HG02610 (cell line): ENCODE measurements around the gene ATAD3A.
A peak's percentile ranks its signal among the peaks of the same experiment; 100 is the strongest.
"Not testable (repeated sequence)": the region's sequence is repeated elsewhere in the genome, so short reads cannot be mapped to it uniquely, and the experiment has no call there.

Experiments
- ATAC-seq: cut with Tn5 transposase; IDR thresholded peaks from one replicate; pipeline ENCODE4 v1.9.1; 2021; ENCODE audit warnings: mild to moderate bottlenecking, moderate library complexity; ENCODE audit not compliant: unreplicated experiment

ATAD3A gene

DNA sequence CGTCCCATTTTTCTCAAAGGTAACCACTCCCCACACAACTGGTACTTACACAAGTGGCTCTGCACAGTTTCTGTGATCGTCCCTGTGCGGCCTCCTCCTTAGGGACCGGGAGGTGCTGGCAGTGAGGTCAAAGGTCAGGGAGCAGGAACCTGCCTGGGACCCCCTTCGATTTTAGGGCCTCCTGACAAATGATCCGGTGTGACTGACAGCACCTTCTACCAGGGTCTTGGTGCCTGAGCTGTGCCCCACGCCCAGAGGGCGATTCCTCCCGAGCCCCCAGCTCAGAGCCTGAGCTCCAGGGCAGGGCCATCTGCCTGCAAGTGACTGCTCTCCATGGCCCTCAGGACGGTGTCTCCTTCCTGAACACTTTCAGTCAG lies 40.3 kb downstream of the ATAD3A start:
- ATAC-seq, result no peak

DNA sequence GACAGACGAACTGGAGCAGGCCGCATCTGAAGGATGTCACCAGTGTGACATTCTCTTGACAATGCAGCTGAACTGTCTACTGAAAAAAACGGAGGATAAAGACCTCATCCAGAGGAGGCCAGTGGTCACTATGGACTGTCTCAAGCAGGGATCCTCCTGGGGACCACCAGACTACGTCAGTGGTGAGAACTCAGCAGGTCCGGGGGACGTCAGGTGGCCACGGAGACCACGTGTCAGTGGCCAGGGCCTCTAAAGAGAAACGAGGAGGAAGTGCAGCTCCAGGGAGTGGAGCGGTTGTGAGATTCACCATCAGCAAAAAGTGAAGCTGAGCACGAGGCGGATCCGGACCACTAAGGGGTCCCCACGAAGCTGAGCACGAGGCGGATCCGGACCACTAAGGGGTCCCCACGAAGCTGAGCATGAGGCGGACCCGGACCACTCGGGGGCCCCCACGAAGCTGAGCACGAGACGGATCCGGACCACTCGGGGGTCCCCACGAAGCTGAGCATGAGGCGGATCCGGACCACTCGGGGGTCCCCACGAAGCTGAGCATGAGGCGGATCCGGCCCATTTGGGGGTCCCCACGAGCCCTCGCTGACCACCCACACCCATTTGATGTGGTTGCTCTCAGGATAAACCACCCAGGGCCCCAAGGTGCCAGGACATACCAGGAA lies 42.0 kb downstream of the ATAD3A start:
- ATAC-seq, result no peak

GRCh38 chr1:1554550-1554925 lies 42.6 kb downstream of the ATAD3A start:
- no peak for ATAC-seq

DNA sequence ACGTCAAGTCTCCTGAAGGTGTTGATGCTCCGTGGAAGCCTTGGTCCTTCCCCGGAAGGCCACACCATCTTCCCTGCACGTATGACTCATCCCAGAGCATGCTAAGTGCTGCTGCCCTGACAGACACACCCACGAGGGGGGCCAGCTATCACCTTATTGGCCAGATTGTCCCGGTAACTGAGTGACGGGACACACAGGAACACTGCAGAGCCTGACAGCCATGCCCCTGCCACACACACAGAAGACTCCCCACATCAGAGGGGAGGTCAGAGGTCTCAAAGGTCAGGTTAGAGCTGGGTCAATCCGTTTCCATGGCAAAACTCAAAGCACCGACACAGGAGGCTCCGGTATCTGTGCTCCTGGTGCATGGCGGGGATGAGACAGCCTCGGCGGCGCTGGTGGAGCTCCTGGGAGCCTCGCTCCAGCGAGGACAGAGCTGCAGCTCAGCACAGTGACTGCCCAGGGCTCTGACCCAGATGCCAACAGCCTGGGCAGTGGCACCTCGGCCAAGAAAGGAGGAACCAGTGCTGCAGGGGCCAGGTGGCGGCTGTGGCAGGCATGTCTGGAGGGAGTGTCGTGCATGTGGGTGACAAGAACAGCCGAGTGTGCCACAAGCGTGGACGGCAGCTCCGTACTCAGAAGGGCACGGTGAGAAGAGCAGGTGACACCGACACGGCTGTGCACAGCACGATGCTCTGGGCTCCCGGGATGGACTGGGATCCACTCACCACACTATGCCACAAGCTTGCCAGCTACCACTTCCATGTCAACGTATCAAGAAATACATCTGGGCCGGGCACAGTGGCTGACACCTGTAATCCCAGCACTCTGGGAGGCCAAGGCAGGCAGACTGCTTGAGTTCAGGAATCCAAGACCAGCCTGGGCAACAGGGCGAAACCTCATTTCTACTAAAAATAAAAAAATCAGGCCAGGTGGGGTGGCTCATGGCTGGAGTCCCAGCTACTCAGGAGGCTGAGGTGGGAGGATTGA lies 43.3 kb downstream of the ATAD3A start:
- no peak for ATAC-seq

GRCh38 chr1:1556505-1556904 lies 44.5 kb downstream of the ATAD3A start:
- ATAC-seq, result no peak

DNA sequence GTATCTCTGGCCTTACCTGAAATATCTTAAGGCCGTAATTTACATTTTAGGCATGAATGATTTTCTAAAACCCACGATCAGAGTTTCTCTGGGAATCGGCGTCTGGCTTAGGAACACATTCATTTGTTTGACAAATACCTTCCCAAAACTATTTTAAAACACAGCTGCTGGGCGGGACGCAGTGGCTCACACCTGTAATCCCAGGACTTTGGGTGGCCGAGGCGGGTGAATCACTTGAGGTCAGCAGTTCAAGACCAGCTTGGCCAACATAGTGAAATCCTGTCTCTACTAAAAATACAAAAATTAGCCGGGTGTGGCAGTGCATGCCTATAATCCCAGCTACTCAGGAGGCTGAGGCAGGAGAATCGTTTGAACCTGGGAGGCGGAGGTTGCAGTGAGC lies 45.0 kb downstream of the ATAD3A start:
- ATAC-seq, result not testable (repeated sequence)

GRCh38 chr1:1557688-1558087 lies 45.7 kb downstream of the ATAD3A start:
- ATAC-seq, result not testable (repeated sequence)

- ATAC-seq, result no peak
Observed at GRCh38 chr1:1558591-1558990, 46.6 kb downstream of the ATAD3A start.

- no peak for ATAC-seq
Observed at GRCh38 chr1:1559066-1559465, 47.1 kb downstream of the ATAD3A start.

- no peak for ATAC-seq
Observed at GRCh38 chr1:1560178-1560577, 48.2 kb downstream of the ATAD3A start.

- ATAC-seq, result no peak
Observed at GRCh38 chr1:1561801-1562470, 50.0 kb downstream of the ATAD3A start.

GRCh38 chr1:1562556-1563195 lies 50.7 kb downstream of the ATAD3A start:
- ATAC-seq, result no peak

DNA sequence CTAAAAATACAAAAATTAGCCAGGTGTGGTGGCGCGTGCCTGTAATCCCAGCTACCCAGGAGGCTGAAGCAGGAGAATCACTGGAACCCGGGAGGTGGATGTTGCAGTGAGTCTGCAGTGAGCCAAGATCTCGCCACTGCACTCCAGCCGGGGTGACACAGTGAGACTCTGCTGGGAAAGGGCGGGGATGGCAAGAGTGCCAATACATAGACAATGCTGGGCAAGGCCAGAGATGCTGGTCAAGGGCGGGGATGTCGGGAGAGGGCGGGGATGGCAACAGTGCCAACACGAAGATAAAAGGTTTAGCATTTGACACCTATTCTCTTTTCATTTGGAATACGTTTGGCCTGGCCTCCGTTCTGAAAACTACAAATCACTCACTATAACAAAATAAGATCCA lies 51.7 kb downstream of the ATAD3A start:
- no peak for ATAC-seq

DNA sequence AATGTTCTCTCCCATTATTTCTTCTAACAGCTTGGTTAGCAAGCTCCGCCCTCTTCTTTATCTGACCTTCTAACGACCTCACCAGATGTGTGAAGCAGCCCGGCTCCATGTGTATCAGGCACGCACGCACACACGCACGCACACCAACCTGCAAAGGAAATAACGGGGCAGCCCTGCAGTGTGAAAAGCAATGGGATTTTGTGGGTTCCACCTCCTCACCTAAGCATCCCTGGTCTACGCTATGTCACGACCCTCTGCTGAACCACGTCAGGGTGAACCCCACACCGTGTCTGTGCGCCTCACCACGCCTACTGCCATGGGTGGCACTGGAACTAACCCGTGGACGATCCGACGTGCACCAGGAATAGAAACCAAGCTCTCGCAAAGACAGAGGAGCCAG lies 52.3 kb downstream of the ATAD3A start:
- ATAC-seq, result no peak

DNA sequence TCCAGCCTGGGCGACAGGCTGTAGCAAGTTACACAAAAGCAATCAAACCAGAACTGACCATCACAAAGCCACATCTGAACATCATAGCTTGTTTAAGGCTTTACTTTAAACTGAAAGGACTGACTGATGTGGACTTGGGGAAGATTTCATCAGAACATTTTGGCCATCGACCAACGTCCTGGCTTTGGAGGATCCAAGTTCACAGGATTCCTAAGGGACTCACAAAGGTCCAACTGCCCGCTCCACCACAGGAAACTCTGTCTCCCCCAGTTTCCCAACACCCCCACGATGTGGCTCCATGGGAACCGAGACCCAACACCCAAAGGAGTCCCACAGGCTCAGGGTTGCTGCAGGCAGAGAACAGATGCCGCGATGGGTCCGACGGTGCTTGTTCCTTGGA lies 53.4 kb downstream of the ATAD3A start:
- no peak for ATAC-seq

DNA sequence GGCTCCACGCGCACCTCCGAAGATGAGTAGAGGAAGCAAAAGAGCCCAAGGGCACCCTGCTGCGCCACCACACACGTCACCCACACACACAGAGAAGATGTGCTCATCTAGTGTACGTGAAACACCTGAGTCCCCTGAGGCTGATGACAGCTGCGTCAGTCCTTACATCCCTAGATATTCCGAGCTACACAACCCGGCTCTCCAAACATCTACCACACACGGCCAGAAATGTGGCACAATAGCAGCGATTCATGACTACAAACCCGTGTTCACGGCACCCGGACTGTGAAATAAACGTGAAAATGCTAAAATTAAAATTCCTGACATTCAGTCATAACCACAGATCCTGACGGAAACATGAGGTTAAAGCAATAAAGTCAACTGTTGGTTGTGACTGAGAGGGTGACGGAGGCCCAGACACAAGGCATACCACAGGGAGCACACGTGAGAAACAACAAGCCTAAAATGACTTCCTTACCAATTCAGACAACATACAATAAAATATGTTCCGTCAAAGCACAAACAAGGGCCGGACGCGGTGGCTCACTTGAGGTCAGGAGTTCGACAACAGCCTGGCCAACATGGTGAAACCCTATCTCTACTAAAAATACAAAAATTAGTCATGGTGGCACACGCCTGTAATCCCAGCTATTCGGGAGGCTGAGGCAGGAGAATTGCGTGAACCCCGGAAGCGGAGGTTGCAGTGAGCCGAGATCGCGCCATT lies 55.4 kb downstream of the ATAD3A start:
- no peak for ATAC-seq

DNA sequence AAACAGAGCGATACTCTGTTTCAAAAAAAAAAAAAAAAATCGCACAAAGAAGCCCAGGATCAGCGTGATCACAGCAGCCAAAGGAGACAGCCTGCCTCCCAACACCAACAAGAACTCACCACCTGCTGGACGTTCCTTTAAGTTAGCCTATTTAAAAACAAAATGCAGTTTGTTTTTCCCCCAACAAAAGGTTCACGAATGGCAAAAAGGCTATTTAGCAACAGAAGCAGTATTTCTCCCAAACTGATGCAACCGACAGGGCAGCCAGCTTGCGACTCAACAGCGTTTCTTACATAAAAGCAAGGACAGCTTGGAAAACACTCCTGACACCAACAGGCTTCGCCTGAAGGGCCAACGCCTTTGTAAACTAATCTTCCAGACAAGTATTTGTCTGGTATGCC lies 55.9 kb downstream of the ATAD3A start:
- no peak for ATAC-seq

DNA sequence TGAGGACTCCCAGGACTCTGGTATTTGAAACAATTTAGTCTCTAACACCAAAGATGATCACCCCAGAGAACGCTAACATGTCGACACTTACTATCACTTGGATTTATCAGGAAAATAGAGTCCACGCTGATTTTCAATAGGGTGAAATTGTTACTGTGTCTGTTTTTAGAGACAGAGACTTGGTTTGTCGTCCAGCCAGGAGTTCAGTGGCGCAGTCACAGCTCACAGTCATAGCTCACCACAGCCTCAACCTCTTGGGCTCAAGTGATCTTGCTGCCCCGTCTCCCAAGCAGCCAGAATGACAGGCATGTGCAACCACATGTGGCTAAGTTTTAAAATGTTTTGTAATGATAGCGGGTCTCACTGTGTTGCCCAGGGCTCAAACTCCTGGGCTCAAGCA lies 57.4 kb downstream of the ATAD3A start:
- no peak for ATAC-seq

- ATAC-seq, result peak; percentile 48
Observed at GRCh38 chr1:1573843-1574720, 62.1 kb downstream of the ATAD3A start.
